ENCODE measurements around the gene TAF4B.

TAF4B gene

DNA sequence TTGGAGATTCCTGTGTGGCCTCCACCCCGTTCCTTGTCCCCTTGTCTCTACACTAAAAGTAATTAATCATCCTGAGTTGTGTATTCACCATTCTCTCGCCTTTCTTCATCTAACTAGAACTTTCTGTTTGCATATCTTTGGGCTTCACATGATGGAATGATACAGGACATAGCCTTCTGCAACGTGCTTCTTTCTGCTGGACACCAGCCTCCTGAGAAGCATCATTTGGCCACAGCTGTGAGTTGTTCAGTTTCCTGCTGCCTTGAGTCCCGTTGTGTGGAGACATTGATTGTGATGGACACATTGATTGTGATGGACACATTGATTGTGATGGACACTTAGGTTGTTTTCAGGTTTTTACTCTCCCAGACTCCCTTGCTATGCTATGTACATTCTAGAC lies 182.8 kb downstream of the TAF4B start:
- DNase-seq = no peak
- intact Hi-C loops (cut with DNase I) = loop anchor here (10.0 kb wide), 2 partner anchors 136 to 246 kb away; partner anchors contain the start of gene KCTD1

DNA sequence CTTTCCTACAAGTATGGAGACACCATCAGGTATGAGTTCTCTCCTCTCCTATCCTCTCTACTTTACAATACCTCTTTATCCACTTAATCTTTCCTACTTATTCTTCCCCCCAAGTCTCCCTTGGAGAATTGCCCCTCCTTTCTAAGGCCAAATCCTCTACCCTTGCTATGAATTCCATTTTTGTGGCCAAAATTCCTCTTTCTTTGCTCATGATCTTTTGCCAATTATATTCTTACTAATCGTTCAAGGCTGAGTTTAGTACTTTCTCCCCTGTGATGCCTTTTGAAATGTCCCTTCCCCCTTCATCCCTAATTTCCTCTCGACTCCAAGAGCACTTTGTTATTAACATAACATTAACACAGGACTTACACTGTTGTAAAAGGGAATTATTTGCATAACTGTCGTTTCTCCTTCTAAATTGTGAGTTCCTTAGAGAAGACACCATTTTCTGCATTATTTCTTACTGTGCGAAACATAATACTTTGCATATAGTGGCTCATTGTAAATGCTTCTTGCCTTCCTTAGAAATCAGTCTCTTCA lies 188.7 kb downstream of the TAF4B start:
- no peak for DNase-seq
- intact Hi-C loops (cut with DNase I) = no loop called here

DNA sequence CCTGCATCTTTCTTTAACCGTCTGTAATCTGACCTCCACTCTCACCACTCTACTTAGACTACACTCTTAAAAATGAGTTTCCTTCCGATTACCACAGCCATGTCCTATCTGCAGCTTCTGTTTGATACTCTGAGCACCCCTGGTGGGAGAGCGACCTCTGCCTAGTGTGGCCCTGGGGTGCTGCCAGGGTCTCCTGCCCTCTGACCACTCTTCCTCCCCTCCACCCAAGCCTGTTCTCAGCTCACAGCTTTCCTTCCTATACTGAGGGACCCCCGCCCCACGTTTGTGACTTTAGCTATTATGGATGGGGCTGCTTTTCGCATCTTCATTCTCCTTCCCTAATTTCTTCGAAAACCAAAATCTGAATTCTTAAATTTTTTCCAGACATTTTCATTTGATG lies 189.4 kb downstream of the TAF4B start:
- peak in 2 of 42 donors; percentile 3 to 37 for DNase-seq
- intact Hi-C loops (cut with DNase I) = no loop called here

DNA sequence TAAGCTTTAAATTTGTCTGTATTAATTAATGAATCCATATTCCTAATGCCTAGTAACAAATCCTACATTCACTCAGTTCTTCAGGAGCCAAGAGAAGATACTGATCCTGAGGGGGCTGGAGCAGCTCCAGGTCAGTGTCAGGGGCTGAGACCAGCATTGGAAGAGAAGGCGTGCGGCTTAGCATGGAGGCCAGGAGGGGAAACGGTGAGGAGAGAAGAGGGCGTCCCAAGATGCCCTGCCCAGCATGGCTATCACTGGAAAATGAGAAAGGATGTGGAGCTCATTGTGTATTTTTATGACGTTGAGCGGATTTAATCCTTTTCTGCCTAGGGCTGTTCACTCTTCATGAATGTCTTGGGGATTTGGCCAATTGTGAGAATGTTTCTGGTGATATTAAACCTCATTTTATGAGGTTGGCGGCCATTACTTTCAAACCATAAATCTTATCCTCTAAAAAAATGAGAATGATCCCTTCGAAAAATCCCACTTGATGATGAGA lies 190.5 kb downstream of the TAF4B start:
- DNase-seq = peak in 1 of 42 donors; percentile 5
- intact Hi-C loops (cut with DNase I) = no loop called here

DNA sequence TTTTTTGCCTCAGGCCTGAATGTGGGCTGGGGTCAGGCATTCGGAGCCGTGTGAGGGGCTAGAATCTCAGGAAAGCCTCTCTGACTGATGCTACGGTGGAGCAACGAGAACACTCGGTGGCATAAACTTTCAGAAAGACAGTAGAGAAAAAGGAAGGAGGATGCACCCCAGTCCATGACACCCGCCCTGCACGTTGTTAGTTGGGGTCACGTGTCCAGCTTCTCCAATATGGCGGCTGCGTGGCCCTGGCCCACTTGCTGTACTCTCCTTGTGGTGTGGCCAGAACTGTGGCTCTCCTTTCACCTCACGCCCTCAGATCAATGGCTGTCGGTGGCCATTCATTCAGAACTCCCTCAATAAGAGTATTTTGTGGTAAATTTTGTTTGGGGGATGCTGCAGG lies 190.9 kb downstream of the TAF4B start:
- intact Hi-C loops (cut with DNase I) = no loop called here
- peak in 1 of 42 donors; percentile 5 for DNase-seq

DNA sequence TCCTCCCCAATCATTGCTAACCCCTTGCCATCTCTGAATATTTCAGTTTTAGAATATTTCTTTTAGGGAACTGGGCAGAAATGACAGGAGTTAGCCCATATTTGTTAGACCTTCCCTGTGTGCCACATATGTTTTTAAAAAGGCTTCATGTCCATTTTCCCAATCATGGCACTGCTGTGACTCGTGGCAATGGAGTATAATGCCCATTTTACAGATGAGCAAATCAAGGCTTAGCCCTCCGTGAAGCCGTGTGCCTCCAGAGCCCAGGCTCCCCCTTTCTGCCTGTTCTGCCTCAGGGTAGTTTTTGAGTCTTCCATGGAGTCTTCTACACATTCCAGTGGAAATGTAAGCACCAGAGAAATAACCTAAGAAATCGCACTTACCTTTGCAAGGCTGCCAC lies 192.0 kb downstream of the TAF4B start:
- peak in 1 of 42 donors; percentile 3 for DNase-seq
- intact Hi-C loops (cut with DNase I) = no loop called here

DNA sequence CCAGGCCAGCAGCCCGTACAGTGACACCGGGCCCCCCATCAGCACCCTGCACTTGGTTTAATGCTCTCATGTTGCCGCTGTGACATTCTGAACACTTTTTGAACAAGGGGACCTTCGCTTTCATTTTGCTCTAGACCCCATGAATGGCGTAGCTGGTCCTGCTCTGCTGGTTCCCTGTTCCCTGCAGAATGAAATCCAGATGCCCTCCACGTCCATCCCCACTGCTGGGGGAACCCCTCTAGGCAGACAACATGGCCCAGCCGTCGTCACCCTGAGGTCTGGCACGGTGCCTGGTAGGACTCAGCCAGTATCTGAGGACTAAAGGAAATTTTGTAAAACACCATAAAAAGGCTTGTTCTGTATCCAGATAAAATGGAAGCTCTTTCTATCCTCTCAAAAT lies 193.5 kb downstream of the TAF4B start:
- DNase-seq = peak in 5 of 42 donors; percentile 19 to 53 (median 26)
- intact Hi-C loops (cut with DNase I) = no loop called here

DNA sequence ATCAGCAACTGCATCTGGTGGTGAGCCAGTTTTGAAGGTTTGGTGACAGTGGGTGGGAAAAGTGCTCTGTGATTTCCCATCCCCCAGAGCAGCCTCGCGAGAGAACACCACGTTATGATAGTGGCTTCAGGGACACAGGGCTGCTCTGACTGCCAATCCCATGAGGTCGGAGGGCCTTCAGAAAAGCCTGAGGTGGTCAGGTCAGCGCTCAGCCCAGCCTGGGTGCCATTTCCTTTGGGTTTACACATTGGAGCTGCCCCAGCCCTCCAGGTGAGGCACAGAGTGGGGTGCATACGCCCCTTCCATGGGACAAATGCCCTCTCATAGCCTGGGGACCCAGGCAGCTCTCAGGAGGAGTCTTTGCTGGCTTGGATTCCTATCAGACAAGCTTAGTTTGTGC lies 195.3 kb downstream of the TAF4B start:
- DNase-seq = peak in 3 of 42 donors; percentile 9 to 31 (median 17)
- intact Hi-C loops (cut with DNase I) = no loop called here

DNA sequence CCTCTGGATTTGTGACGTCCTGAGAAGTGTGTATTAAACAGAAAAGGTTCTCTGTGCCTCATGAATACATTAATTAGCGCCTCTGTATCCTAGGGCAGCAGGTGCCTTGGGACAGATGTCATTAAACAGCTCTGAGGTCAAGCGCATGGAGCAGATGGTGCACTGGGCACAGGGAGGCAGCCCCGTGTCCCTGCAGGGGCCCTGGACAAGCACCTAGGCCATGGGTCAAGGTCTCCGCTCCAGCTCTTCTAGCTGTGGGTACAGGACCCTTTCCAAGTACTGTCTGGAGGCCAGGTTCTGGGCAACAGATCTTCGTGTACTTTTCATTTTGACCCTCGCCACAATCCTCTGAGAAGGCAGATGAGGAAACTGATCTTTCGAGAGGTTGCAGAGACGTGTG lies 195.7 kb downstream of the TAF4B start:
- intact Hi-C loops (cut with DNase I) = no loop called here
- peak in 3 of 42 donors; percentile 3 to 24 (median 15) for DNase-seq

DNA sequence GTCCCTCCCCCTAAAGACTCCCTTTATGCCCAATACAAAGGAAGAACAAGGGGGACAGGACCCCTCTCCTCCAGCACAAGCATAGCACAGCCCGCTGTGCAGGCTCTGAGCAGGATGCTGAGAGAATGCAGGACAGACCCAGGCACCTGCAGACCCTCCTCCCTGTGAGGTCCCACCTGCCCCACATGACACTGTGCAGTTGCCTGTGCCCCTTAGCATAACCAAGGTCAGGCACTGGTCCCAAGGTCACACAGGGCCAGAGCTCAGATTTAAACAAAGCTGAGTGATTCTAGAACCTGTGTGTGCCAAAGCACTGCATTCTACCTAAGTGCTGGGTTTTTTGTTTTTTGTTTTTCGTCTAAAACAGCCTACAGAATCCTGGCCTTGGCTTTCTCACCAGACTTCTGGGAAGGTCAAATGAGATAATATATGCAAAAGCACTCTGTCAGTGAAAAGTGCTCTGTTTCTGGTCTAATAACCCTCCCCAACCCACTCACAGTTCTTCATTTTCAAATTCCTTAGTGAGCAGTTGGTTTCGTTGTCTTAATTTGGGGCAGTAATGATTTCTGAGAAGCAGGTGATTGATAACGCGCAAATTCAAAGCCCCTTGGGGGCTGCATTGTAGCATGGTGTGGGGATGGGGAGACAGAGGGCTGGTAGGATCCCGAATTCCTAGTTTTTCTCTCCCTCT lies 196.4 kb downstream of the TAF4B start:
- intact Hi-C loops (cut with DNase I) = no loop called here
- peak in 2 of 42 donors; percentile 6 to 10 for DNase-seq

DNA sequence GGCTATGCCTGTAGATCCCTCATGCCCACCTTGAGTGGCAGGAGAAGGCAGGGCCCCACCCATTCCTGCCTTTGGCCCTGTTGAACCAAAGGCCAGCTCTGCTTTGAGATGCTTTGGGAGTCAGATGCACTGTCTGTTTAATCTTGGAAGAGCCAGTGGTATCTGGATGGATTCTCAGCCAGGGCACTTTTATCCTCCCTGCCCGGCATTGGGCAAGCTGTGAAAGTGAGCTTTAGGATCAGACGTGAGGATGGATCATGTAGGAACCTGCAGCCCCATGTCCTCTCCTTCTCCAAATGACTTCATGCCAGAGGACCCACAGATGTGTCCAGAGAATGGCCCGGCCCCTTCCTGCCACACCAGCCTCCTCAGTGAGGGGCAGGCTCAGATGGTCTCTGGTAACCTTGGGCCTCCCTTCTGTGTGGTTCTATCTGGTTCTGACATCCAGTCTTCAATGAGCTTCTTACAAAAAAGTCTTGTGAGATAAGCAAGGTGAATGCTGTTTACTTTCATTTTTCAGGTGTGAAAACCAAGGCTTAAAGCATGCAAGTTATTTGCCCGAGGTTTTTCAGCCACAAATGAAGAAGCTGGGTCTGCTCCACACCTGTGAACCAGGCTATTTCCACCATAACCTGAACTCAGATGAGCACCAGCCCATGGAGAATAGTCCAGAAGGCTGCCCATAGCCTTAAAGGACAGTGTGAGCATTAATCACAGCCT lies 198.3 kb downstream of the TAF4B start:
- peak in 4 of 42 donors; percentile 4 to 36 (median 15) for DNase-seq
- intact Hi-C loops (cut with DNase I) = no loop called here

DNA sequence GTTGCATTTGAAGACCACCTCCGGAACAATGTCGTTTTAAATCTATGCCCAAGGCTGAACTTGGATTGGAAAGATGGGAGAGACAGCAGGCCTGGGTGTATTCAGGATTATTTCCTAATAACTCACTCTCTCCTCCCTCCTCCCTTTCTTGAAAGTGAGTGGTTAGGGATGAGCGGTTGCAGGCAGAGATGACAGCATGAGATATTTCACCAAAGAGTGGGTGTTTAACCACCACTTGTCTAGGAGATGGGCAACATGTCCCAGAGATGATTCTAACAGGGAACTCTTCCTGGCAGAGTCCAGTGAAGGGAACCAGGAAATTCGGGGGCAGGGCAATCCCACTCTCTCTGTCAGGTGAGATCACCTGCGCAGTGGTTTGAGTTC lies 198.9 kb downstream of the TAF4B start:
- intact Hi-C loops (cut with DNase I) = no loop called here
- peak in 5 of 42 donors; percentile 16 to 44 (median 34) for DNase-seq

DNA sequence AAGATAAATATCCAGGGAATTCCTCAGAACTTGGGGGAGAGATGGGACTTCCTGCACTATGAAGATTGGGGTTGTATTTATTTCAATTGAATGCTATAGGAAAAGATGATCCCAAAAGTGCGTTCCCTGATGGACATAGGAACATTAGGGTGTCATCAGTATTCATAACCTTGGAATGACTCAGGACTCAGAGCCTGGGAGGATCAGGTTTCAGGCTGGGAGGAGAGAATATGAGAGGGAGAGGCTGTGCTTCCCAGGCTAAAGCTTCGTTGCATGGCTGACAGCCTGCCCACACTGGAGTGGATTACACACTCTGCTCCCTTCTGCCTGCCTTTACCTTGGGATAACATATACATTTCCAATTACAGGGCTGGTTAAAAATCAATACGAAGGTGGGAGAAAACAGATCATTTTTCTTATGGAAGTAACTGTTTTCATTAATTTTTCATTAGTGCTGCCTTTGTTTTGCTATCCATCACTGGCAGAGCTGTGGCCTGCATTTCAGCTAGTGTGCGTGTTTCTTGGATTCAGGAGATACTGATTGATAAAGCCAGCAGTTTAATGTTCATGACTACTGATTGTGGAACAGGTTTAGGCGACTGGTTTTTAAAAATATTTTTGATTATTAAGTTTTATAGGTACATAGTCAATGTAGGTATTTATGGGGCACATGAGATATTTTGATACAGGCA lies 203.4 kb downstream of the TAF4B start:
- DNase-seq = peak in 4 of 42 donors; percentile 15 to 42 (median 36)
- intact Hi-C loops (cut with DNase I) = no loop called here

DNA sequence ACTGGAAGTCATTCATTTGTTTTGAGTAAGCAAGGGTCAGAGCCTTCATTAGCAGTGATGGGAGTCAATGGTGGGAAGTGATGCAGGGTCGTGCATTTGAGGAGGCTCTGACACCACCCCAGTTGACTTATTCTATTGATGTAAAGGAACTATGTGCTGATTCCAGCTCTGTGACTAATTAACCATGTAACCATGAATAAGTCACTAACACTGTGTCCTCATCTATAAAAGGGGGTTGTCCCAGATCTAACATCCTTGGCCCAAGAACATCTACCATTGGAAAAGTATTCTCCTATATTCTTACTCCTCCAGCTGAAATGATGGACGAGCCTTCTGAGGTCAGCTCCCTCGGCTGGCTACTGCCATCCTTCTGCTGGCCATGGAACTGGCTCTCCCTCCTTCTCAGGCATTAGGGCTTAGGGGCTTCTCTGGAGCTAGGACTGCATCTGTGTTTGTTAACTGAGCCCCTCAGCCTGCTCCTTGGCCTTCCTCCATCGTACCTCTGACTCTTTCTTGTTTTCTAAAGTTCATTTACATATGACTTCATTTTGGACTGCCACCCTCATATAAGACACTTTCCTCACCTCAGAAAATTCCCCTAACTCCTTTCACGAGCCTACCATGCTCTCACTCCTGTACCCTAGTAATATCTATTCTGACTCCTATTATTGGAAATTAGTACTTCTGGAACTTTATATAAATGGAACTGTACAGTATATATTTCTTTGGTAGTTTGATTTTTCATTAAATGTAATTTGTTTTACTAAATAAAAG lies 206.6 kb downstream of the TAF4B start:
- intact Hi-C loops (cut with DNase I) = no loop called here

DNA sequence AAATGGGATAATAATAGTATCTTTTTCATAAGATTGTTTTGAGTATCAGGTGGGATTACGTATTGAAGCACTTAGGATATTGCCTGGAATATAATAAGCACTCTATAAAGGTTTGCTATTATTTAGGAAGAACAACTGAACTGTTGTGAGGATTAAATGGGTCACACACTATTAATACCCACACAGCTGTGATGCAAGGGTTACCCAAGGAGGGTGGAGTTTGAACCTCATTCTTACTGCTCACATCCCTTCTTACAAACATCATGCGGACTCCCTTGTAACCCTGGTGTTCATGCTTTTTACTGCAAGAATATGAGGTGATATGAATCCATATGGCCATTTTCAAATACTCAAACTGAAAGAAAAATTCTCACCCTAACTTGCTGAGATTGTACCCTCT lies 208.6 kb downstream of the TAF4B start:
- intact Hi-C loops (cut with DNase I) = no loop called here
- peak in 1 of 42 donors; percentile 4 for DNase-seq

More for the DNA sequence above, 206.6 kb downstream of the TAF4B start:
- peak in 1 of 42 donors; percentile 6 for DNase-seq

DNA sequence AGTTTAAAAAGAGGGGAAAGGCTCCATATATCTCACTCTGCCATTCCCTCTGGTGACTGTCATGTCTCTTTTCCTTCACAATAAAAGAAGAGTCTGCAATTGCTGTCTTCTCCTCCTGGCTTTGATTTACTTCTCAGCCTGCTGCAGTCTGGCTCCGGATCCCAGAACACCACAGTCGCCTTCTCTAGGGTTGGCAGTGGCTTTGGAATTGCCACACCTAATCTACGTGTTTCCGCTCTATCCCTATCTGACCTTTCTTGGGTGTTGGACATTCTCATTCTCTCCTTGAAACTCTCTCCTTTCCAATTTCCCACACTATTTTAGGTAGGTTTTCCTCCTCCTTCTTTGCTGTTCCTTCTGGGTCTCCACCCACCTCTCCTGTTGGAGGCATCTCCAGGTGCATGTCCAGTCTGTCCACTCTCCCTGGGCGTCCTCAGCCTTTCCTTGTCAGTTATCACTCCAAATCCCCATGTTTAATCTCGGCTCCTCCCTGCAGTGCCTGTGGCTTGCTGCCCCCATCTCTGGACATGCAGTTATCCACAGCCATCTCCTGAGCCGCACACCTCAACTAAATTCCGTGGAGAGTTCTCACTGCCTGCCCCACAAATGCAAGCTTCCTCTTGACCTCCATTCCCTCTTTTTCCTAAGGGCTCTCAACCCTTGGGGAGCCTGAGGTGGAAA lies 209.3 kb downstream of the TAF4B start:
- intact Hi-C loops (cut with DNase I) = no loop called here
- peak in 2 of 42 donors; percentile 18 to 28 for DNase-seq

DNA sequence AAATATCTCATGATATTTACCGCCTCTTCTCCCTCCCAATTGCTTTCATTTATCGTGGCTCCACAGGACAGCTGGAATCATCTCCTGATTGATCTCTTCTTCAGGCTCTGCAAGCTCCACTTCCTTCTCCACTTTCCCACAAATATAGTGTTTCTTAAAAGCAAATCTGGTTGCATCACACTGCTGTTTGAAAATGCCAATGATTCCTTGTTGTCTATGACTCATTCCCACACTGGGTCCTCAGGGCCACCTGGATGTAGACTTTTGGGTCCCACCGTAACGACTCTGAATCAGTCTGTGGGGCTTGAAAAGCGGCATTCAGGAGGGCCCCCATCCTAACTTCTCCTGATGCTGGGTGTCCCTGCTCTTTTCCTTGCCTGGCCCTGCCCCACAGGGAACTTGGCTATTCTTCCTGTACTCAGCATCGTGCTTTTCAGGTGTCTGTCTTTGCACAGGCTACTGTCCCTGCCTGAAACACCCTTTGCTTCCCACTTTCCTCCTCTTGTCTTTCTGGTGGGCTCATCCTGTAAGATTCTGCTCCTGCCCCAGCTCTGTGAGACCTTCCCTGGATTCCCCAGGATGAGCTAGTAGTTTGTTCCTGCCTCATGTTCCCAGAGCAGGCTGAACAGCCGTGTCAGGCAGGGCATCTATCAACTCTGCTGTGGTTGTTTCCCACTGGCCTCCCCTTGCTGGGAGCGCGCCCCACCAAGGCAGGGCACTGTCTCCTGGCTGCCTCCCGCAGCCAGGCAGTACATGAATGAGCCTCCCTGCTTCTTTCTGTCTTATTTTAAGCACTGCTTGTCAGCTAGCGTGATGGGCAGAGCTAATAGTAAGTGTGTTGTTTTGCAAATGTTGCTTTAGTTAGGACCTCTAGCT lies 210.2 kb downstream of the TAF4B start:
- peak in 2 of 42 donors; percentile 26 to 35 for DNase-seq
- intact Hi-C loops (cut with DNase I) = no loop called here

All from head of caudate nucleus (tissue), 42 donors.